ENCODE data around the gene PARD6B.

PARD6B gene

DNA sequence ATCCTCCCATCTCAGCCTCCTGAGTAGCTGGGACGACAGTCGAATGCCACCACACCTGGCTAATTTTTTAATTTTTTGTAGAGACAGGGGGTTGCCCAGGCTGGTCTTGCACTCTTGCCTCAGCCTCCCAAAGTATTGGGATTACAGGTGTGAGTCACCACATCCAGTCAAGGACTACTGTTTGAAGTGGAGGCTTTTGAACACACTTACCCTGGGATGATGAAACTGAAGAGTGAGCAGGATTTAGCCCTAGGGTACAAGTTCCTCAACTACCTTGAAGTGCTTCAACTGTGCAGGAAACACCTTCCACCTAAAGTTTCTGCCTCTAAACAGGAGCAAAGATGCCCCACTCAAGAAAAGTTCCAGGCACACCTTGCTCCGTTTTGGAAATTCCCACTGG lies 15.7 kb upstream of the PARD6B start:
- TF ChIP-seq, protein P1, sequence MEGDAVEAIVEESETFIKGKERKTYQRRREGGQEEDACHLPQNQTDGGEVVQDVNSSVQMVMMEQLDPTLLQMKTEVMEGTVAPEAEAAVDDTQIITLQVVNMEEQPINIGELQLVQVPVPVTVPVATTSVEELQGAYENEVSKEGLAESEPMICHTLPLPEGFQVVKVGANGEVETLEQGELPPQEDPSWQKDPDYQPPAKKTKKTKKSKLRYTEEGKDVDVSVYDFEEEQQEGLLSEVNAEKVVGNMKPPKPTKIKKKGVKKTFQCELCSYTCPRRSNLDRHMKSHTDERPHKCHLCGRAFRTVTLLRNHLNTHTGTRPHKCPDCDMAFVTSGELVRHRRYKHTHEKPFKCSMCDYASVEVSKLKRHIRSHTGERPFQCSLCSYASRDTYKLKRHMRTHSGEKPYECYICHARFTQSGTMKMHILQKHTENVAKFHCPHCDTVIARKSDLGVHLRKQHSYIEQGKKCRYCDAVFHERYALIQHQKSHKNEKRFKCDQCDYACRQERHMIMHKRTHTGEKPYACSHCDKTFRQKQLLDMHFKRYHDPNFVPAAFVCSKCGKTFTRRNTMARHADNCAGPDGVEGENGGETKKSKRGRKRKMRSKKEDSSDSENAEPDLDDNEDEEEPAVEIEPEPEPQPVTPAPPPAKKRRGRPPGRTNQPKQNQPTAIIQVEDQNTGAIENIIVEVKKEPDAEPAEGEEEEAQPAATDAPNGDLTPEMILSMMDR (IDR thresholded peaks at IDR 0.05): no peak
- no peak for DNase-seq (ENCODE audit: low spot score)

DNA sequence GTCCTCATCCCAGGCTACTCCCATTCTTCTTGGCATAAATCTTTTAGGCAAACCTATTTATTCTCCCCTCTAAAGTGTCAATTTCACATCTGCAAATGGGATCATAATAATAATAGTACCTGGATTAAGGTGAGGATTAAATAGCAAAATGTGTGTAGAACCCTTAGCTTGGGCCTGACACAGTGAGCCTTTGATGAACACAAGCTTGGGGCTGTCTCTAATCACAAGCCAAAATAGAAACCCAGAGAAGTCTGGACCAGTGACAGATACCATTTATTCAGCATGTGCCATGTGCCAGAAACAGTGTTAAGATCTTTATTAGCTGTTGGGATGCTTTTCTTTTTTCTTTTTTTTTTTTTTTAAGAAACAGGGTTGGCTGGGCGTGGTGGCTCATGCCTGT lies 14.9 kb upstream of the PARD6B start:
- no peak for DNase-seq (ENCODE audit: low spot score)
- TF ChIP-seq, protein P1 (IDR thresholded peaks at IDR 0.05): no peak
- Histone ChIP-seq H3K4me3 (no peak overlapping the region), H3K27ac (no peak overlapping the region)

More for the DNA sequence above, 15.7 kb upstream of the PARD6B start:
- Histone ChIP-seq H3K4me3 (no peak overlapping the region), H3K27ac (no peak overlapping the region)

DNA sequence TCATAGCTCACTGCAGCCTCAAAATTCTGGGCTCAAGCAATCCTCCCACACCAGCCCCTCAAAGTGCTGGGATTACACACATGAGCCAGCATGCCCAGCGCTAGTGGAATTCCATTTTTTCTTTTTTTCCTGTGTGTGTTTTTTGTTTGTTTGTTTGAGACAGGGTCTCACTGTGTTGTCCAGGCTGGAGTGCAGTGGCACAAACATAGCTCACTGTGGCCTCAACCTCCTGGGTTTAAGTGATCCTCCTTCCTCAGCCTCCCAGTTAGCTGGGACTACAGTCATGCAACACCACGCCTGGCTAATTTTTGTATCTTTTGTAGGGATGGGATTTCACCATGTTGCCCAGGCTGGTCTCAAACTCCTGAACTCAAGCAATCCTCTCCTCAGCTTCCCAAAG lies 14.1 kb upstream of the PARD6B start:
- H3K4me3 ChIP-seq: no peak overlapping the region
- H3K27ac ChIP-seq: no peak overlapping the region
- DNase-seq (ENCODE audit: low spot score): no peak
- TF ChIP-seq, protein P1 (IDR thresholded peaks at IDR 0.05): no peak

DNA sequence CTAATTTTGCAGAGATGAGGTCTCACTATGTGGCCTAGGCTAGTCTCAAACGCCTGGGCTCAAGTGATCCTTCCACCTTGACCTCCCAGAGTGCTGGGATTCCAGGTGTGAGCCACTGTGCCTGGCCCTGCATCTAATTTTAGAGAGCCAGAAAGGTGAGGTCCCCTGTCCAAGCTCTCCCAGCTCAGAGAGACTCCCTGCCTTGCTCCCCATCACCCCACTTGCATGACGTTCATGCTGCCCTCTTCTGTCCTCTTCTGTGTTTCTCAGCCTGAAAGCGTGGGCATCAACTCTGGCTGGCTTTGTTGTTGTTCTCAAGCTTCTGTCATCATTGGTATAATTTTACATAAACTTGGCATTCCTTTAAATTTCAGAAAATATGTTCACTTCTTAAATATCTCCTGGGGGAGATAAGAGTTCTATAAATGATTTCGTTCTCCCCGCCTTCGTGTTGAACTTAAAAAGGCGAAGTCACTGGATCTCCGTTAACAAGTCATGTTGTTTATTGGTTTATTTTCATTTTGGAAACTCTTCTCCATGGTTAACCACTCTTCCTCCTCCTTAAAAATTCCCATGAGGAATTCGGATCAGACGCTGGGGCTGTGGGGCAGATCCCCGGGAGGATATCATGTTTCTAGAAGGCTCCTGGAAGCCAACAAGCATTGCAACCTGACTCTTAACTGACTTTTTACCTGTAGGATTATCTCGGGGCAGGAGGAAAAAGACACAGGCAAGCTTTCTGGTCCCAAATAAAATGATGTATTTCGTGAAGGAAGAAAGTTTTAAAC lies 13.2 kb upstream of the PARD6B start:
- TF ChIP-seq, protein P1 (IDR thresholded peaks at IDR 0.05): no peak
- no peak for DNase-seq (ENCODE audit: low spot score)
- no peak overlapping the region for H3K4me3 ChIP-seq
- H3K27ac ChIP-seq: peak overlapping the region in 1 of 2 donors; percentile 39

DNA sequence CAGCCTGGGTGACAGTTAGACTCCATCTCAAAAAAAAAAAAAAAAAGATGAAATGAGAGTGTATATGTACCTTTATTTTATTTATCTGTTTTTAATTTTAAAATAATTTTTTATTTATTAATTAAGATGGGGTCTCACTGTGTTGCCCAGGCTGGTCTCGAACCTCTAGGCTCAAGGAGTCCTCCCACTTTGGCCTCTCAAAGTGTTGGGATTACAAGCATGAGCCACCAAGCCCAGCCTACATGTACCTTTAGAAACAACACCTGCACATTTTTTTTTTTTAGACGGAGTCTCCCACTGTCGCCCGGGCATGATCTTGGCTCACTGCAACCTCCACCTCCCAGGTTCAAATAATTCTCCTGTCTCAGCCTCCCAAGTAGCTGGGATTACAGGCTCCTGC lies 12.1 kb upstream of the PARD6B start:
- no peak for DNase-seq (ENCODE audit: low spot score)
- H3K4me3 ChIP-seq: no peak overlapping the region
- TF ChIP-seq, protein P1 (IDR thresholded peaks at IDR 0.05): no peak
- H3K27ac ChIP-seq: no peak overlapping the region

DNA sequence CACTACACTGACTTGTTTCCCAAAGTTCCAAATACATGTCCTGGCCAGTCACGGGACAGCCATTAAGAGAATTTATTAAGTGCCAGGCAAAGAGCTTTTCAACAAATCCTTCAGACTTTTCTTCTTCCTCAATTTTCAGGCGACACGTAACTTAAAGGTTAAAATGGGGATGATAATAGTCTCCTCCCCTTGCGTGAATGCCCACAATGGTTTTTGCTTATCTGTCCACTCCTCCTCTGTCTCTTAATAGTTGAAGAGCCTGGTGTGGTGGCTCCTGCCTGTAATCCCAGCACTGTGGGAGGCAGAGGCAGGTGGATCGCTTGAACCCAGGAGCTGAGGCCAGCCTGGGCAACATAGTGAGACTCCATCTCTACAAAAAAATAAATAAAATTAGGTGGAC lies 11.4 kb upstream of the PARD6B start:
- TF ChIP-seq, protein P1 (IDR thresholded peaks at IDR 0.05): no peak
- no peak overlapping the region for H3K4me3 ChIP-seq
- no peak overlapping the region for H3K27ac ChIP-seq
- DNase-seq (ENCODE audit: low spot score): no peak

DNA sequence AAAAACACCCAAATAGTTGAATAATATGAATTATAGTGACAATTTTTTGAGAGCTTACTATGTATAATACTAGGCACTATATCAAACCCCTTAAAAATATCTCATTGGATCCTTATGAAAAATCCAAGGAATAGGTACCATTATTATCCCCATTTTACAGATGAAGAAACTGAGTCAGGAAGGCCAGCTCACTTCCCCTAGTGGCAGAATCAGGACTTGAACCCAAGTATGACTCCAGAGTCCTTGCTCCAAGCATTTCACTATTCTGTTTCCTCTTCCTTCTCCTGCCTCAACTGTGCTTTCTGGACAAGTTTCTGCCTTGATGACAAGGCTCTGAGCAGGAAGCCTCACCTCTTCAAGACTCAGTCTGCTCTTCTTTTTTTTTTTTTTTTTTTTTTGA lies 10.8 kb upstream of the PARD6B start:
- TF ChIP-seq, protein P1 (IDR thresholded peaks at IDR 0.05): no peak
- no peak overlapping the region for H3K4me3 ChIP-seq
- no peak for DNase-seq (ENCODE audit: low spot score)
- H3K27ac ChIP-seq: no peak overlapping the region

Data from coronary artery (tissue), 2 donors.